T-helper 17 cell (primary cell): Measurements from ENCODE around the gene GIGYF2. TPM values are rescaled to one million over a fixed set of nuclear protein-coding genes. Genes with fewer than 3 reads are reported as not detected.

ENCODE experiments used
- ATAC-seq: fragments of 150-1000 bp; cut with Tn5 transposase; 2 replicates; pipeline ENCODE4 v1.10.0; 2021; ENCODE audit warnings: mild to moderate bottlenecking, moderate library complexity
- DNase-seq, 3 donors: peaks; one replicate each; pipeline versions ENCODE4 v3.0.0 to v3.0.0-alpha.2; 2020 to 2021
- H3K9me3 ChIP-seq: one replicate; pipeline ENCODE4 v1.7.0; 2013; ENCODE audit warnings: low read length, mild to moderate bottlenecking; ENCODE audit not compliant: control insufficient read depth, poor library complexity, severe bottlenecking
- H3K27ac Mint-ChIP-seq: one replicate; pipeline ENCODE4 v1.8.0; 2022; ENCODE audit warnings: mild to moderate bottlenecking, moderate library complexity, mixed read lengths
- H3K27me3 Mint-ChIP-seq: one replicate; pipeline ENCODE4 v1.8.0; 2022; ENCODE audit warnings: mixed read lengths
- H3K36me3 Mint-ChIP-seq: one replicate; pipeline ENCODE4 v1.8.0; 2022; ENCODE audit warnings: low read depth, mixed read lengths
- H3K4me1 Mint-ChIP-seq: one replicate; pipeline ENCODE4 v1.8.0; 2022; ENCODE audit warnings: mild to moderate bottlenecking, mixed read lengths
- H3K4me3 Mint-ChIP-seq: one replicate; pipeline ENCODE4 v1.8.0; 2022; ENCODE audit warnings: mild to moderate bottlenecking, moderate library complexity, mixed read lengths
- total RNA-seq, 4 donors: library from RNA in 2 of 4; stranded (reverse) in 2 of 4; gene quantifications; one replicate each; pipeline ENCODE4 v1.2.3 and lab custom pipeline; 2022 to 2026

The GIGYF2 gene
- total RNA-seq, 2 donors from 2014 or later = 55.9 to 62.9 TPM

DNA sequence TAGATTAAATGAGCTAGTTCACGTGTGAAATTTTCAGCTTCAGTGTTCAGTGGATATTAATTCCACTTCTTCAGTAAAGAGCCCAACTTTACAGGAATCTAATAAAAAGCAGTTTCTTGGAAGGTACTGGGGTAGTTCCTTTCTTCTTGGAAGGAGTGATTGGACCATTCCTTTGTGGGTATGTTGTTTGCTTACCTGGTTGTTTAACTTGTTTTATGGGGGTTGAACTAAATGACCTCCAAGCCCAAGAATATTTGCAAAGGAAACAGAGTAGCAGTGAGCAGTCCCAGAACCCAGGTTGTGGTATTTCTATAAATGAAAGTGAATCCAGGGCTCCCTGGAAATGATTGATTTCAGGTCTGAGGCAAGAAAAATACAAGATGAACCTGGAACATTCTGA is 47.8 kb downstream of the GIGYF2 start:
- no peak for ATAC-seq

DNA sequence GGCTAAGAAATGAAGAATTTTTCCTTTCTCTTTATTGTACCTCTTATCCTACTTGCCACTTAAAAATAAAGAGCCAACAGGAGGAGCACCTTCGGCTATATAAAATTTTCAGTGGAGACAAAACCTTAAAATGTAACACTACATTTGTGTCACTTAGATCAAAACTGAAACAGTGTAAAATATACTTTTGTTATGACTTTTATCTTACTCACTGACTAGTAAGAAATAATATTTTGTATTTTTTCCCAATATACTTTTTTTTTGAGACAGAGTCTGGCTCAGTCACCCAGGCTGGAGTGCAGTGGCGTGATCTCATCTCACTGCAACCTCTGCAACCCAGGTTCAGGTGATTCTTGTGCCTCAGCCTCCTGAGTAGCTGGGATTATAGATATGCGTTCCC is 50.9 kb downstream of the GIGYF2 start:
- no peak for ATAC-seq
- DNase-seq = no peak
- no peaks in the 10 kb centered on the region for H3K27me3 Mint-ChIP-seq
- no peak overlapping the region for H3K4me3 Mint-ChIP-seq
- H3K9me3 ChIP-seq = no peaks in the 10 kb centered on the region
- peak overlapping the region; percentile 21 for H3K27ac Mint-ChIP-seq
- peaks cover 13% of the 10 kb centered on the region for H3K4me1 Mint-ChIP-seq
- H3K36me3 Mint-ChIP-seq = peaks cover 10% of the 10 kb centered on the region

More for the DNA sequence above, 47.8 kb downstream of the GIGYF2 start:
- DNase-seq = no peak
- no peaks in the 10 kb centered on the region for H3K9me3 ChIP-seq
- Mint-ChIP-seq H3K27me3 (no peaks in the 10 kb centered on the region), H3K27ac (no peak overlapping the region), H3K36me3 (peaks cover 14% of the 10 kb centered on the region), H3K4me3 (no peak overlapping the region), H3K4me1 (peaks cover 20% of the 10 kb centered on the region)

DNA sequence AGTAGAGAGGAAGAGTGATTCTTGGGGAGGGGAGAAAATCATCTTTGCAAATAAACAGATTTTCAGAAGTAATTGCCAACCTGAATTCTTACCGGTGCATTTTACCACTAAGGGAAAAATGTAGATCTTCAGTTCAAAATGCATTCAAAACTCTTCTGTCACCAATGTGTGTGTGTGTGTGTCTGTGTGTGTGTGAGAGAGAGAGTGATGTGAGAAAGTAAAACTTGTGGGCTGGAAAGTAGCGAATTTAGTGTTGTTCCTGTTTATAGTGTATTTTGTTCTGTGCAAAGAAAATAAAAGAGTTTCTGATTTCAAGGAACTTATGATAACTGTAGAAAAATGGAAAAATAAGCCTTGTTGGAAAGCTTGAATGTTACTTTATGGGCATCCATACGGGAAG is 52.2 kb downstream of the GIGYF2 start:
- H3K36me3 Mint-ChIP-seq = peaks cover 9% of the 10 kb centered on the region
- DNase-seq (no peak), ATAC-seq (no peak)
- no peak overlapping the region for H3K27ac Mint-ChIP-seq
- no peak overlapping the region for H3K4me3 Mint-ChIP-seq
- H3K4me1 Mint-ChIP-seq = peaks cover 10% of the 10 kb centered on the region
- no peaks in the 10 kb centered on the region for H3K27me3 Mint-ChIP-seq
- no peaks in the 10 kb centered on the region for H3K9me3 ChIP-seq

DNA sequence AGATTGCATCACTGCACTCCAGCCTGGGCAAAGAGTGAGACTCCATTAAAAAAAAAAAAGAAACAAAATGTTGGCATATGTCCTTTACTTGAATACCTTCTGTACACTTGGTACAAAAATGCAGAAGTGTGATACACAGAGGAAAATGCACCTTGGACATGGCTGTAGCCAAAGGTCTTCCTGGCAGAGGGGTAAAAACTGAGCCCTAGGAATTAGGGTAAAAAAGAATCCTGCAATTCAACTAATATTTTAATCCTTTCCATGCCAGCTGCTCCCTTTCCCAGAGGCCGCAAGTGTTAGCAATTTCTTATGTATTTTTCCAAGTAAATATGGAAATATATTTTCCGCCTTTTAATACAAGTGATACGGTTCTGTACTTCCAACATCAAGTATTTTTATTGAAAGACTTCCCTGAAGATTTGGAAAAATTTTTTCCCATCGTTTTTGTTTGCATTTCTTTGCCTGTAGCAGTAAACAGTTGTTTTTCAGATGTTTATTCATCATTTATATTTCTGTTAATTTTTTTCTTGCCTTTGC is 53.1 kb downstream of the GIGYF2 start:
- Mint-ChIP-seq H3K4me3 (no peak overlapping the region), H3K4me1 (peaks cover 5% of the 10 kb centered on the region), H3K27me3 (no peaks in the 10 kb centered on the region), H3K36me3 (peaks cover 9% of the 10 kb centered on the region), H3K27ac (peak overlapping the region; percentile 59)
- DNase-seq = no peak
- H3K9me3 ChIP-seq = no peaks in the 10 kb centered on the region
- ATAC-seq = no peak

DNA sequence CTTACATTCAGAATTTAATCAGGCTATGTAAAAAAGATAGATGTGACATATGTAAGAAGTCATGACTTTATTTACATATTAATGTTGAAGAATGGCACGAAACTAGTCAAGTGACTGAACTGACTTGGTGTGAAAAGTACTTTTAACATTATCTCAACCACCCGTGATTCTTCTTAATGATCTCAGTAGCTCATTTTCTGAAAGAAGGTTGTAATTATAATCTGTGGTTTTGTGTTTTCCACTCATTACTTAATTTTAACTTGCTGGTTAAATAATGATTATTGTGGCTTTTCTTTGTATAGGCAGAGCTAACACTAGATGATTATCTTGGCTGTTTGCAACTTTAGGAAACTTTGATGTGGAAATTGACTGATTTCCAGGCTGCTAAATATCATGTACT is 60.8 kb downstream of the GIGYF2 start:
- H3K9me3 ChIP-seq = no peaks in the 10 kb centered on the region
- ATAC-seq = no peak
- no peak for DNase-seq

DNA sequence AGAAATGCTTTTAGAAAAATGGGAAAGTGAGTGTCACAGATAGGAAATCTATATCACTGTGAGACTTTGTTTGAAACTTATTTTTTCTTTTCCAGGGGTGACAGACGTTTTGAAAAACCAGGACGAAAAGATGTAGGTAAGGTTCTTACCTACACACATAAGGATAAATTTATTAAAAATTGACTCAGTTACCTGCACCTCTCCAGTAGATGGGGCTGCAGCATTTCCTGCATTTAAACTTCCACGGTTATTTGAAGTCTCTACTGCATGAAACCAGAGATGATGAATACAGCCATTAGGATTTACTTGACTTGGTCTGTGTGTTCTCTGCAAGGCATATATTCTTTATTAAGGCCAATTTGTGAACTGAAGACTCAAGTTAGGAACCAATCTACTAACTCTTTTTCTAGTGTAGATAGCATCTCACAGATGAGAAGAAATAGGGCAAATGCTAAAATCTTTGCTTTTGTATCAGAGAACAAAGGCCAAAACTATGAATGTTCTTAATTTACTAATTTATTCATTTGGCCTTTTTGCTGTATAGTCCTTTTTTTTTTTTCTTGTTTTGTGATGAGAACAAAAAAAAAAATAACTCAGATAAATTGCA is 64.3 kb downstream of the GIGYF2 start:
- H3K4me3 Mint-ChIP-seq = no peak overlapping the region
- H3K4me1 Mint-ChIP-seq = peaks cover 10% of the 10 kb centered on the region
- ATAC-seq (peak; percentile 69), DNase-seq (no peak)
- peaks cover 4% of the 10 kb centered on the region for H3K36me3 Mint-ChIP-seq
- no peaks in the 10 kb centered on the region for H3K27me3 Mint-ChIP-seq
- H3K9me3 ChIP-seq = no peaks in the 10 kb centered on the region
- H3K27ac Mint-ChIP-seq = no peak overlapping the region

More for the DNA sequence above, 60.8 kb downstream of the GIGYF2 start:
- H3K4me3 Mint-ChIP-seq = no peak overlapping the region
- H3K4me1 Mint-ChIP-seq = peaks cover 15% of the 10 kb centered on the region
- peak overlapping the region; percentile 89 for H3K27ac Mint-ChIP-seq
- peaks cover 2% of the 10 kb centered on the region for H3K36me3 Mint-ChIP-seq
- no peaks in the 10 kb centered on the region for H3K27me3 Mint-ChIP-seq

DNA sequence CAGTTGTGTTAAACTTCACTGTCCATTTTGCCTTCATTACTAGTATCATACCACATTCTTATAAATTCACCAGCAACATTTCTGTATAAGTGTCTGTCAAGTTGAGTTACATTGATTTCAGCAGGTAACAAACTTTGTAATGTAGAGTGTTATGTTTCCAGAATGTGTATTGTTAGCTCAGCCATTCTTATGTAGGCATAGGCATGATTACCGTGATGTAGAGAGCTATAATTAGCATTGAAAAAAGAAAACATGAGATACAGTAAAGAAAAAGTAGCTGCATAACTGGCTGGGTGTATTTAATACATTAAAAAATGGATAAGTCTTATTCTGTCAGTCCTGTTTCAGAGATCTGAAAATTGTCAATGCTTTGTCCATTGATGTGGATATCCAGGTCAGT is 70.7 kb downstream of the GIGYF2 start:
- H3K36me3 Mint-ChIP-seq = peaks cover 7% of the 10 kb centered on the region
- H3K27me3 Mint-ChIP-seq = no peaks in the 10 kb centered on the region
- no peak overlapping the region for H3K27ac Mint-ChIP-seq
- no peak for ATAC-seq
- no peak for DNase-seq
- H3K9me3 ChIP-seq = no peaks in the 10 kb centered on the region
- peaks cover 13% of the 10 kb centered on the region for H3K4me1 Mint-ChIP-seq
- H3K4me3 Mint-ChIP-seq = no peak overlapping the region

DNA sequence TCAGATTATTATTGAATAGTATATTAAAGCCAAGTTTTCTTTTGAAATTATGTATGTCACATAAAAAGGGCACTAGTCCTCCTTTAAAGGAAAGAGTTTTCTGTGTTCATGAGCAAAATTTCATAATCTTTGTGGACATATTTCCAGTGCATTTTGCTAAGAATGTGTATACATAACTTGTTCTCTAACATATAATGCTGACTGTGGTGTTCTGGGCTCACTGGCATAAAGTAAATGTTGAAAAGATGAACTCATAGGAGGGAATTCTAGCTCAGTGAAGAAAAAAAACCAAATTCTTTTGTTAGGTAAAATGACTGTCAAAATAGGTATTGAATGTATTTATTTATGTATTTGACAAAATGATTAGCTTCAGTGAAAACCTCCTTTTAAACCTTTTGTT is 73.1 kb downstream of the GIGYF2 start:
- no peak for DNase-seq
- Mint-ChIP-seq H3K36me3 (peaks cover 3% of the 10 kb centered on the region), H3K27ac (no peak overlapping the region), H3K4me1 (peaks cover 19% of the 10 kb centered on the region), H3K27me3 (no peaks in the 10 kb centered on the region), H3K4me3 (no peak overlapping the region)
- no peak for ATAC-seq
- H3K9me3 ChIP-seq = no peaks in the 10 kb centered on the region

DNA sequence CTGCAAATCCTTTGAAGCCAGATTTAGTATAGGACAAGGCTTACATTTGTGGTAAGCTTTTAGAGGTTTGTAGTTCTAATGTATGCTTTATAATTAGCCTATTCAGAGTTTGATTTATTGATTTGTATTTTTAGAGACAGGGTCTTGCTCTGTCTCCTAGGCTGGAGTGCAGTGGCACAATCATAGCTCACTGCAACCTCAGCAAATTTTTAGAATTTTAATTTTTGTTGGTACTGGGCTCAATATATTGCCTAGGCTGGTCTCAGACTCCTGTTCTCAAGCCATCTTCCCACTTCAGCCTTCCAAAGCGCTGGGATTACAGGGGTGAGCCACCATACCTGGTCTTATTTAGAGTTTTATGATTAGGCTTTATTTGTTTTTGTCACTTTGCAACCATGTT is 74.7 kb downstream of the GIGYF2 start:
- no peak overlapping the region for H3K27ac Mint-ChIP-seq
- peaks cover 3% of the 10 kb centered on the region for H3K36me3 Mint-ChIP-seq
- no peaks in the 10 kb centered on the region for H3K27me3 Mint-ChIP-seq
- no peak overlapping the region for H3K4me3 Mint-ChIP-seq
- no peaks in the 10 kb centered on the region for H3K9me3 ChIP-seq
- ATAC-seq = no peak
- DNase-seq = no peak
- peaks cover 19% of the 10 kb centered on the region for H3K4me1 Mint-ChIP-seq

DNA sequence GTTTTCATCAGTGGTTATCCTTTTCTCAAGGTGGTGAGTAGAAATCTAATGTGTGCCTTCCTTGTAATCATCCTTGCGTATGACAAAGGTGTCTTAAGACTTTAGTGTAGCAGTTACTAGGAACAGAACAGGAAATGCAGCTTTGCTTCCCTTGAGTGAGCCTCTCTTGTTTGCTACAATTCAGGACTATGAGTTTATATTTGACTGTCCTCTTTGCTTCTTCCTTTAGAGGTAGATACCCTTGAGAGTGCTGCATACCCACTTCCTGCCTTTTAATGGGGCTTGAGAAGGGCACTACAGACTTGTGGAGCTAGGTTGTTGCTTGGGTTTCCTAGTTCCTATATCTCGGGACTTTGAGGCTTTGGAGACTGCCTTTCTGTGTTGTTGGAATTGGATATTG is 75.4 kb downstream of the GIGYF2 start:
- Mint-ChIP-seq H3K36me3 (peaks cover 3% of the 10 kb centered on the region), H3K27me3 (no peaks in the 10 kb centered on the region), H3K4me1 (peaks cover 19% of the 10 kb centered on the region), H3K4me3 (no peak overlapping the region), H3K27ac (peak overlapping the region; percentile 41)
- no peak for DNase-seq
- no peaks in the 10 kb centered on the region for H3K9me3 ChIP-seq
- peak; percentile 53 for ATAC-seq

DNA sequence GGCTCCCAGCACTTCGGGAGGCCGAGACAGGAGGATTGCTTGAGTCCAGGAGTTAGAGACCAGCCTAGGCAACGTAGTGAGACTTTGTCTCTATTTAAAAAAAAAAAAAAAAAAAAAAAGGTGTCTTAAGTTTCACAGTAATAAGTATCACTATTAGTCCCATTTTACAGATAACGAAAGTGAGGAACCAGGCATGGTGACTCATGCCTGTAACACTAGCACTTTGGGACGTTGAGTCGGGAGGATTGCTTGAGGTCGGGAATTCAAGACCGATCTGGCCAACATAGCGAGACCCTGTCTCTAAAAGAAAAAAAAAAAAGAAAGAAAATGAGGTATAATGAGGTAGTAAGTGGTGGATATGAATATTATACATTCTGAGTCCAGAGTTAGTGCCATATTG is 76.7 kb downstream of the GIGYF2 start:
- ATAC-seq (no peak), DNase-seq (no peak)
- Mint-ChIP-seq H3K4me3 (no peak overlapping the region), H3K27me3 (no peaks in the 10 kb centered on the region), H3K36me3 (peaks cover 5% of the 10 kb centered on the region), H3K27ac (no peak overlapping the region), H3K4me1 (peaks cover 19% of the 10 kb centered on the region)
- no peaks in the 10 kb centered on the region for H3K9me3 ChIP-seq

DNA sequence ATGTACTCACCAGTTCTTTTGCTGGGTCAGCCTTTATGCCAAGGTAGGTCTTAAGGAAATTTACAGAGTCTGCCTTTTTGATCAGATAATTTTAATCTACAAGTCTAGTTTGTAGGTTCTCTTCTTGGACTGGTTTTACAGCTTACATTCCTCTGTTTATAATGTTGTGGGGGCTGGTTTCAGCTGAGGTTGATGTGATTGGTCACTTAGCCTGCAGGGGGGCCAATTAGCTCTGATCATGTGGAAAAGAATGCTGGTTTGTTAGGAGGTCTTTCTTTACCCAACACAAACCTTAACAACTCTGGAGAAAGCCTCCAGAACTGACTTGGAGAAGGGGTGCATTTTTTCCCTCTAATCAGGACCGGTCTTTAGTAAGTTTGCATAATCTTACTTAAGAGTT is 79.3 kb downstream of the GIGYF2 start, which contains the start of gene KCNJ13:
Gene KCNJ13, minus strand, starts transcription at position 131 of the 400 bp plus-strand sequence. CDS start 5,203 bp downstream, outside the sequence.
- no peak for ATAC-seq
- Mint-ChIP-seq H3K27ac (no peak within 1 kb of the TSS), H3K4me1 (peaks cover 15% of the 10 kb centered on the region), H3K27me3 (no peaks in the 10 kb centered on the region), H3K4me3 (no peak within 1 kb of the TSS), H3K36me3 (peaks cover 2% of the 10 kb centered on the region)
- no peaks in the 10 kb centered on the region for H3K9me3 ChIP-seq
- no peak for DNase-seq

DNA sequence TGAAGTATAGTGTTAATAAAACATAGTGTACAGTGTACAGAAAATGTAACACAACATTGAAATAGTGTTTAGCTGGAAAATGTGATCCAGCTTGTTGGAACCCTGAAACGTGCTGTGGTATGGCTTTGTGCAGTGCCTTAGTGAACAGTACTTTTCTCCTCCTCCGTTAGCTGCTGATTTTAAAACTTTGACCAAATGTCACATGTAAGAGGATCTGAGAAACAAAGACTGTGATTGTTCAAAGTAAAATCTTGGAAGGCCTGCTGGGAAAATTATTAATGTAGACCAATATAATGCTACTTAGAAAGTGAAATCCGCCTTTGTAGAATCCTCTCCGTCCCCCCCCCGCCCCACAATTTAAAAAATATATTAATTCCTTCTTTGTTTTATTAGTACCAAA is 80.1 kb downstream of the GIGYF2 start:
- Mint-ChIP-seq H3K4me1 (peaks cover 12% of the 10 kb centered on the region), H3K4me3 (no peak overlapping the region), H3K27me3 (no peaks in the 10 kb centered on the region), H3K36me3 (peaks cover 2% of the 10 kb centered on the region), H3K27ac (no peak overlapping the region)
- ATAC-seq = no peak
- no peaks in the 10 kb centered on the region for H3K9me3 ChIP-seq
- no peak for DNase-seq

DNA sequence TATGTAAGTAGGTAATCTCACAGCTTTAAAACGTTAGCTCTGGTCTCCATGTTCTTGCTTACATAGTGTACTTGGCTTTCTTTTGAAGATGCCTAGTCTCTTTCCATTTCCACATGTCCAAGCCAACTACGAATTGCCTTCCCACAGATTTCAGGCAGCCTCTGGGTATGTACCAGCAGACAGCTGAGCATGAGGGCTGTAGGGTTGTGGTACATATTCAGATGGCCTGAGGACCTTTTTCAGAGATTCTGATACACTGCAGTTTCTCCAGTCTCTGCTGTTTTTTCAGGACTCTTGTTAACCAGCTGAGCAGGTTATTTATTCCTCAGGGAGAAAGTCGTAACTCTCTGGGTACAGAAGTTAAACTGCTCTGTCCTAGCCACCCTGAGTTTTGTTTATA is 82.3 kb downstream of the GIGYF2 start:
- Mint-ChIP-seq H3K36me3 (peaks cover 2% of the 10 kb centered on the region), H3K27me3 (no peaks in the 10 kb centered on the region), H3K4me3 (no peak overlapping the region), H3K27ac (peak overlapping the region; percentile 34), H3K4me1 (peaks cover 5% of the 10 kb centered on the region)
- ATAC-seq = no peak
- no peaks in the 10 kb centered on the region for H3K9me3 ChIP-seq
- DNase-seq = no peak
